Nephron progenitor cell (in vitro differentiated cells): ENCODE measurements around the gene SIK3.

Source experiments
- DNase-seq: peaks from one replicate; pipeline ENCODE4 v3.0.0; 2021
- H3K27ac Mint-ChIP-seq: 2 replicates; pipeline ENCODE4 v1.8.0; 2021; ENCODE audit warnings: mild to moderate bottlenecking, moderate library complexity, mixed read lengths
- H3K27me3 Mint-ChIP-seq: 2 replicates; pipeline ENCODE4 v1.8.0; 2021; ENCODE audit warnings: mild to moderate bottlenecking, low read depth, mixed read lengths; ENCODE audit not compliant: poor library complexity
- H3K36me3 Mint-ChIP-seq: 2 replicates; pipeline ENCODE4 v1.8.0; 2021; ENCODE audit warnings: low read depth, mixed read lengths
- H3K4me1 Mint-ChIP-seq: 2 replicates; pipeline ENCODE4 v1.8.0; 2021; ENCODE audit warnings: mixed read lengths
- H3K4me3 Mint-ChIP-seq: 2 replicates; pipeline ENCODE4 v1.8.0; 2021; ENCODE audit warnings: mild to moderate bottlenecking, moderate library complexity, mixed read lengths
- H3K9me3 Mint-ChIP-seq: 2 replicates; pipeline ENCODE4 v1.8.0; 2021; ENCODE audit warnings: mild to moderate bottlenecking, moderate library complexity, mixed read lengths
- CTCF ChIP-seq: fragments of 200-600 bp; sonication (generic); IDR thresholded peaks from 2 replicates; pipeline ENCODE4 v1.5.0; 2021; ENCODE audit warnings: antibody characterized with exemption

Gene SIK3

GRCh38 chr11:116997071-116997470 is 101.2 kb downstream of the SIK3 start:
- no peak for DNase-seq
- Mint-ChIP-seq H3K27ac (no peak overlapping the region), H3K9me3 (no peaks in the 10 kb centered on the region), H3K4me1 (peaks cover 26% of the 10 kb centered on the region), H3K4me3 (no peak overlapping the region), H3K36me3 (no peaks in the 10 kb centered on the region), H3K27me3 (no peaks in the 10 kb centered on the region)
- TF ChIP-seq CTCF = no peak

GRCh38 chr11:116994195-116994594 is 104.0 kb downstream of the SIK3 start:
- H3K27me3 Mint-ChIP-seq = no peaks in the 10 kb centered on the region
- H3K36me3 Mint-ChIP-seq = no peaks in the 10 kb centered on the region
- no peak for TF ChIP-seq CTCF
- H3K9me3 Mint-ChIP-seq = no peaks in the 10 kb centered on the region
- H3K27ac Mint-ChIP-seq = peak overlapping the region; percentile 86
- no peak for DNase-seq
- H3K4me1 Mint-ChIP-seq = peaks cover 38% of the 10 kb centered on the region
- H3K4me3 Mint-ChIP-seq = no peak overlapping the region

GRCh38 chr11:116993599-116993998 is 104.6 kb downstream of the SIK3 start:
- no peak for DNase-seq
- peak overlapping the region; percentile 88 for H3K27ac Mint-ChIP-seq
- TF ChIP-seq CTCF = no peak
- H3K27me3 Mint-ChIP-seq = no peaks in the 10 kb centered on the region
- H3K9me3 Mint-ChIP-seq = no peaks in the 10 kb centered on the region
- H3K4me1 Mint-ChIP-seq = peaks cover 42% of the 10 kb centered on the region
- no peaks in the 10 kb centered on the region for H3K36me3 Mint-ChIP-seq
- H3K4me3 Mint-ChIP-seq = no peak overlapping the region

- Mint-ChIP-seq H3K4me1 (peaks cover 46% of the 10 kb centered on the region), H3K27me3 (peaks cover 3% of the 10 kb centered on the region), H3K36me3 (no peaks in the 10 kb centered on the region), H3K4me3 (no peak overlapping the region), H3K27ac (peak overlapping the region; percentile 14), H3K9me3 (no peaks in the 10 kb centered on the region)
- TF ChIP-seq CTCF = no peak
- DNase-seq = no peak
These were observed 106.7 kb downstream of the SIK3 start for GRCh38 chr11:116991491-116991890.

GRCh38 chr11:116990811-116991210 is 107.4 kb downstream of the SIK3 start:
- peaks cover 3% of the 10 kb centered on the region for H3K27me3 Mint-ChIP-seq
- TF ChIP-seq CTCF = no peak
- H3K9me3 Mint-ChIP-seq = no peaks in the 10 kb centered on the region
- no peak overlapping the region for H3K4me3 Mint-ChIP-seq
- peaks cover 48% of the 10 kb centered on the region for H3K4me1 Mint-ChIP-seq
- H3K36me3 Mint-ChIP-seq = no peaks in the 10 kb centered on the region
- peak overlapping the region; percentile 7 for H3K27ac Mint-ChIP-seq
- no peak for DNase-seq

- Mint-ChIP-seq H3K27ac (no peak overlapping the region), H3K4me3 (no peak overlapping the region), H3K9me3 (no peaks in the 10 kb centered on the region), H3K36me3 (no peaks in the 10 kb centered on the region), H3K4me1 (peaks cover 48% of the 10 kb centered on the region), H3K27me3 (peaks cover 3% of the 10 kb centered on the region)
- TF ChIP-seq CTCF = no peak
- no peak for DNase-seq
These were observed 108.2 kb downstream of the SIK3 start for GRCh38 chr11:116990061-116990473.
